ENCODE data around the gene APOBEC3B. TPM values are rescaled to one million over a fixed set of nuclear protein-coding genes. Genes with fewer than 3 reads are reported as not detected.
"Not testable (repeated sequence)": the region's sequence is repeated elsewhere in the genome, so short reads cannot be mapped to it uniquely, and the experiment has no call there.

Gene APOBEC3B
- polyA plus RNA-seq, 1 of the 3 experiments (the other 2 are of a cell fraction), result not detected

- H3K4me2 ChIP-seq, result 0 out of 2 replicates have a peak overlapping the region, but pooled peaks have one; percentile 24
- POLR2A ChIA-PET; H4K20me1 ChIP-seq (ENCODE audit: insufficient read depth); H3K9me2 ChIP-seq; DNase-seq; H3K27ac ChIP-seq (ENCODE audit: low read depth in 2 of 2, low read length in 1 of 2); H3K27me3 ChIP-seq (ENCODE audit: insufficient read depth); H3K9me3 ChIP-seq; H3K79me2 ChIP-seq (ENCODE audit: insufficient read depth); H3K36me3 ChIP-seq (replicated peaks in 1 of 2; ENCODE audit: control insufficient read depth in 1 of 2, insufficient read depth in 2 of 2, low read length in 1 of 2); CTCF ChIA-PET; H2AFZ ChIP-seq (ENCODE audit: low read depth); H3F3A ChIP-seq (replicated peaks; ENCODE audit: insufficient read depth); H3K4me1 ChIP-seq (ENCODE audit: control insufficient read depth in 1 of 2, insufficient read depth in 2 of 2, low read depth in 1 of 2, low read length in 1 of 2); H3K9ac ChIP-seq: not testable (repeated sequence)
- H3K4me3 ChIP-seq (ENCODE audit: low read depth in 2 of 2, low read length in 1 of 2), result peak overlapping the region in 1 of 2 experiments; percentile 16; a peak in 2 of 4 replicates
- WGBS (ENCODE audit: low lambda C conversion rate), result 93% methylated on average over 2 of the region's 14 CpGs
Observed at GRCh38 chr22:39040155-39040537, 58.0 kb downstream of the APOBEC3B start.

- H3K79me2 ChIP-seq (ENCODE audit: insufficient read depth); H3F3A ChIP-seq (replicated peaks; ENCODE audit: insufficient read depth); H3K36me3 ChIP-seq (replicated peaks in 1 of 2; ENCODE audit: control insufficient read depth in 1 of 2, insufficient read depth in 2 of 2, low read length in 1 of 2); CTCF ChIA-PET; POLR2A ChIA-PET; H3K4me1 ChIP-seq (ENCODE audit: control insufficient read depth in 1 of 2, insufficient read depth in 2 of 2, low read depth in 1 of 2, low read length in 1 of 2); H3K9me2 ChIP-seq; H3K27me3 ChIP-seq (ENCODE audit: insufficient read depth); H4K20me1 ChIP-seq (ENCODE audit: insufficient read depth); H3K9me3 ChIP-seq; H2AFZ ChIP-seq (ENCODE audit: low read depth): not testable (repeated sequence)
- peak within 1 kb of the TSS; percentile 79 for H3K4me2 ChIP-seq
- H3K9ac ChIP-seq, result peak within 1 kb of the TSS; percentile 55
- peak; percentile 36 for DNase-seq
- peak within 1 kb of the TSS; percentile 44 to 53; a peak in 3 of 4 replicates for H3K27ac ChIP-seq (ENCODE audit: low read depth in 2 of 2, low read length in 1 of 2)
- peak within 1 kb of the TSS; percentile 39 to 56 for H3K4me3 ChIP-seq (ENCODE audit: low read depth in 2 of 2, low read length in 1 of 2)
- 40% methylated on average over 4 of the region's 21 CpGs for WGBS (ENCODE audit: low lambda C conversion rate)
Observed at GRCh38 chr22:39040538-39041296, 58.6 kb downstream of the APOBEC3B start, which contains the start of gene APOBEC3F. Gene APOBEC3F (plus strand): TSS chr22:39040864. CDS start chr22:39040961, 97 bp downstream.

- CTCF ChIA-PET, result no interaction called here
- Histone ChIP-seq H4K20me1 (ENCODE audit: insufficient read depth) (no peaks in the 10 kb centered on the region), H3K27me3 (ENCODE audit: insufficient read depth) (no peaks in the 10 kb centered on the region), H3K9me2 (no peaks in the 10 kb centered on the region), H3K4me3 (ENCODE audit: low read depth in 2 of 2, low read length in 1 of 2) (no peak overlapping the region), H3K4me1 (ENCODE audit: control insufficient read depth in 1 of 2, insufficient read depth in 2 of 2, low read depth in 1 of 2, low read length in 1 of 2) (no peaks in the 10 kb centered on the region; a peak in 1 of 4 replicates), H3K9ac (no peak overlapping the region), H3F3A (replicated peaks; ENCODE audit: insufficient read depth) (no peaks in the 10 kb centered on the region), H2AFZ (ENCODE audit: low read depth) (no peak overlapping the region), H3K79me2 (ENCODE audit: insufficient read depth) (peaks cover 6% of the 10 kb centered on the region; the same call in 1 of the 2 replicates), H3K9me3 (no peaks in the 10 kb centered on the region), H3K4me2 (no peak overlapping the region), H3K36me3 (replicated peaks in 1 of 2; ENCODE audit: control insufficient read depth in 1 of 2, insufficient read depth in 2 of 2, low read length in 1 of 2) (no peaks in the 10 kb centered on the region), H3K27ac (ENCODE audit: low read depth in 2 of 2, low read length in 1 of 2) (no peak overlapping the region)
- TF ChIP-seq SIN3A (IDR thresholded peaks at IDR 0.05; ENCODE audit: borderline replicate concordance, low read depth, low read length) (no peak), PBX3 (IDR thresholded peaks at IDR 0.05) (no peak), FOXM1 (IDR thresholded peaks at IDR 0.05; ENCODE audit: low read depth) (no peak), ZBTB33 (IDR thresholded peaks at IDR 0.05; ENCODE audit: borderline replicate concordance, low read depth) (no peak), MXI1 (IDR thresholded peaks at IDR 0.05; ENCODE audit: low read depth, low read length) (no peak), RXRA (IDR thresholded peaks at IDR 0.05; ENCODE audit: borderline replicate concordance, low read depth) (no peak), TCF12 (IDR thresholded peaks at IDR 0.05) (no peak), MAX (IDR thresholded peaks at IDR 0.05; ENCODE audit: low read depth) (no peak), GABPA (IDR thresholded peaks at IDR 0.05; ENCODE audit: low read depth) (no peak), USF1 (IDR thresholded peaks at IDR 0.05; ENCODE audit: borderline replicate concordance, low read depth) (no peak)
- POLR2A ChIA-PET, result no interaction called here
- DNase-seq, result no peak
- 99% methylated on average over 6 of the region's 7 CpGs for WGBS (ENCODE audit: low lambda C conversion rate)
Observed at GRCh38 chr22:39041908-39042307, 59.8 kb downstream of the APOBEC3B start.
